Neural progenitor cell (in vitro differentiated cells): ENCODE results near the gene IGFN1.

Experiments used
- EZH2phosphoT487 ChIP-seq: fragments of 200-600 bp; sonication (generic); IDR thresholded peaks from 2 replicates; pipeline ENCODE4 v1.6.1; 2017; ENCODE audit warnings: antibody characterized with exemption
- TF ChIP-seq, protein P1 (sequence below): fragments of 200-600 bp; sonication (generic); IDR thresholded peaks from 2 replicates; pipeline ENCODE4 v1.5.1; 2017; ENCODE audit warnings: antibody characterized with exemption, mild to moderate bottlenecking

DNA sequence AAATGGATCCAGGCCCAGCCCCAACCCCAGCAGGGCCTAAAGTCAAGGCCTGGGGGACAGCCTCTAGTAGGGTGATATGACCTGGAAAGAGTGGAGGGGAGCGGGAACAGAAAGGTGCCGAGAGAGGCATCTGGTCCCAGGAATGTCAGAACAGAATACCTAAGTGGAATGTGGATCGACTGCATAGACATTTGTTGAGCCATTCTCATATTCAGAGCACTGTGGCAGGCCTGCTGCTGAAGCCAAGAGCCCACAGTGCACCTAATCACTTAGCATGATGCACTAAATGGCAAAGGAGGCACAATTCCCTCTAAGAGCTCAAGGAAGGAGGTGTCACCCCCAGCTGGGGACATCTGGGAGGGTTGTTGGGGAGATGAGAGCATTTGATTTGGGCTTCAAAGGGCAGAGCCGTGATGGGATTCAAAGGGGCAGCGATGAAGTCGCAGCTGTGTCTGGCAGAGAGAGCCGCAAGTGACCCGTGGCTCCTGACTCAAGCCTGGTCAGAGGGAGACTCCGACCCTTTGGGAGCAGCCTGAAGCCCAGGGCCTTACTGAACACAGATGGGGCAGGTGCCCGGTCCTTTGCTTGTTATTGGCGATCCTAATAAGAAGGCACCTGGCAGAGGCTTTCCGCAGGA is 84.1 kb downstream of the IGFN1 start:
- TF ChIP-seq, protein P1, sequence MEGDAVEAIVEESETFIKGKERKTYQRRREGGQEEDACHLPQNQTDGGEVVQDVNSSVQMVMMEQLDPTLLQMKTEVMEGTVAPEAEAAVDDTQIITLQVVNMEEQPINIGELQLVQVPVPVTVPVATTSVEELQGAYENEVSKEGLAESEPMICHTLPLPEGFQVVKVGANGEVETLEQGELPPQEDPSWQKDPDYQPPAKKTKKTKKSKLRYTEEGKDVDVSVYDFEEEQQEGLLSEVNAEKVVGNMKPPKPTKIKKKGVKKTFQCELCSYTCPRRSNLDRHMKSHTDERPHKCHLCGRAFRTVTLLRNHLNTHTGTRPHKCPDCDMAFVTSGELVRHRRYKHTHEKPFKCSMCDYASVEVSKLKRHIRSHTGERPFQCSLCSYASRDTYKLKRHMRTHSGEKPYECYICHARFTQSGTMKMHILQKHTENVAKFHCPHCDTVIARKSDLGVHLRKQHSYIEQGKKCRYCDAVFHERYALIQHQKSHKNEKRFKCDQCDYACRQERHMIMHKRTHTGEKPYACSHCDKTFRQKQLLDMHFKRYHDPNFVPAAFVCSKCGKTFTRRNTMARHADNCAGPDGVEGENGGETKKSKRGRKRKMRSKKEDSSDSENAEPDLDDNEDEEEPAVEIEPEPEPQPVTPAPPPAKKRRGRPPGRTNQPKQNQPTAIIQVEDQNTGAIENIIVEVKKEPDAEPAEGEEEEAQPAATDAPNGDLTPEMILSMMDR: no peak
- no peak for TF ChIP-seq EZH2phosphoT487
